NOMO-1 treated with DMSO at 0.1 percent for 48 hours (cell line): ENCODE results near the gene CD300LF.

Source experiments
- DNase-seq: peaks from one replicate; lab custom pipeline; 2025; ENCODE audit not compliant: unreplicated experiment; lab: John Stamatoyannopoulos, UW

CD300LF gene

GRCh38 chr17:74645010-74645409 is 67.7 kb downstream of the CD300LF start:
- DNase-seq: no peak

DNA sequence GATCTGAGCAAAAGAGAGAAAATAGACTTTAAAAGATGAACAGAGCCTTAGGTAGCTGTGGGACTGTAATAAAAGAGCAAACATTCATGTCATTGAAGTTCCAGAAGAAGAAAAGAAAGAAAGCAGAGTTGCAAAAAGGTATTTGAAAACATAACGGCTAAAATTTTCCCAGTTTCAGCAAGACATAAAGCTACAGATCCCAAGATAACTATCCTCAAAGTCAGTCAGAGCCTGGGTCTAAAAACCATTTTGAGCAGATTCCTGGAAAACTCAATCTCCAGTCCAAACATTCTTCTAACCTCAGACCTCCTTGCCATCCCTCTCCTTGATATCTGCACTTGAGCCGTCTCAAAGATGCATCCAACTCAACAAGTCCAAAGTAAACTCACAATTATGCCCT is 68.3 kb downstream of the CD300LF start:
- DNase-seq: no peak
